Sigmoid colon (tissue), 4 donors: ENCODE measurements around the gene OR52J3.

Experiments
- EP300 ChIP-seq, 4 donors: sonication (generic); formaldehyde crosslinking; IDR thresholded peaks; one replicate each; pipeline ENCODE4 v1.6.1; 2017; ENCODE audit warnings: antibody characterized with exemption in 4 of 4
- POLR2A ChIP-seq, 2 donors: fragments of 450-650 bp; IDR thresholded peaks; one replicate each; pipeline ENCODE4 v1.6.1; 2016; ENCODE audit warnings: antibody characterized with exemption in 2 of 2, mild to moderate bottlenecking in 2 of 2, moderate library complexity in 2 of 2
- POLR2AphosphoS5 ChIP-seq, 4 donors: sonication (generic); formaldehyde crosslinking; IDR thresholded peaks; one replicate each; pipeline ENCODE4 v1.6.1; 2017; ENCODE audit warnings: antibody characterized with exemption in 4 of 4
- TF ChIP-seq, protein P1 (sequence below), 4 experiments: fragments of 450-650 bp in 3 of 4; fragments of 200-600 bp in 1 of 4; IDR thresholded peaks; one replicate each; pipeline ENCODE4 v1.5.1; 2016 to 2019; ENCODE audit warnings: antibody characterized with exemption in 4 of 4, mild to moderate bottlenecking in 3 of 4, moderate library complexity in 2 of 4

DNA sequence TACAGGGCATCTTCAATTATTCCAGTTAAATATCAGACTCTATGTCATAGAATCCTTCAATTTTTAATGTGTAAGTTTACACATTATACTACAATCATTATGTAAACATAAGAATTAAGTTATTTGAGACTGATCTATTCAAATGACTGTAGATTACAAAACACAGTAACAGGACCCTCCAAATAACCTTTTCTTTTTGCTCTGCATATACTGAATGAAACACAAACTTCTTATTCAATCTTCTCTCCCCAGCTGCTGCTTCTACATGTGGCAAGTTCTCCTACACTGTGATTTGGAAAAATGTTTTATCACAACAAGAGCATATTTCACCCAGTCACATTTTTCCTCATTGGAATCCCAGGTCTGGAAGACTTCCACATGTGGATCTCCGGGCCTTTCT is at the start of gene OR52J3:
- TF ChIP-seq, protein P1, sequence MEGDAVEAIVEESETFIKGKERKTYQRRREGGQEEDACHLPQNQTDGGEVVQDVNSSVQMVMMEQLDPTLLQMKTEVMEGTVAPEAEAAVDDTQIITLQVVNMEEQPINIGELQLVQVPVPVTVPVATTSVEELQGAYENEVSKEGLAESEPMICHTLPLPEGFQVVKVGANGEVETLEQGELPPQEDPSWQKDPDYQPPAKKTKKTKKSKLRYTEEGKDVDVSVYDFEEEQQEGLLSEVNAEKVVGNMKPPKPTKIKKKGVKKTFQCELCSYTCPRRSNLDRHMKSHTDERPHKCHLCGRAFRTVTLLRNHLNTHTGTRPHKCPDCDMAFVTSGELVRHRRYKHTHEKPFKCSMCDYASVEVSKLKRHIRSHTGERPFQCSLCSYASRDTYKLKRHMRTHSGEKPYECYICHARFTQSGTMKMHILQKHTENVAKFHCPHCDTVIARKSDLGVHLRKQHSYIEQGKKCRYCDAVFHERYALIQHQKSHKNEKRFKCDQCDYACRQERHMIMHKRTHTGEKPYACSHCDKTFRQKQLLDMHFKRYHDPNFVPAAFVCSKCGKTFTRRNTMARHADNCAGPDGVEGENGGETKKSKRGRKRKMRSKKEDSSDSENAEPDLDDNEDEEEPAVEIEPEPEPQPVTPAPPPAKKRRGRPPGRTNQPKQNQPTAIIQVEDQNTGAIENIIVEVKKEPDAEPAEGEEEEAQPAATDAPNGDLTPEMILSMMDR (IDR thresholded peaks at IDR 0.05) = no peak
- TF ChIP-seq POLR2AphosphoS5 (IDR thresholded peaks at IDR 0.05) (no peak), EP300 (IDR thresholded peaks at IDR 0.05) (no peak), POLR2A (IDR thresholded peaks at IDR 0.05) (no peak)
